GM18498 (cell line): Measurements from ENCODE around the gene HEATR9.
A peak's percentile ranks its signal among the peaks of the same experiment; 100 is the strongest.

Experiments used
- ATAC-seq: cut with Tn5 transposase; IDR thresholded peaks from one replicate; pipeline ENCODE4 v1.9.1; 2021; ENCODE audit warnings: mild to moderate bottlenecking, moderate library complexity; ENCODE audit not compliant: unreplicated experiment

Gene HEATR9

GRCh38 chr17:35811759-35812158 lies 56.9 kb downstream of the HEATR9 start:
- ATAC-seq = no peak

GRCh38 chr17:35809855-35810461 lies 58.7 kb downstream of the HEATR9 start:
- no peak for ATAC-seq

GRCh38 chr17:35808962-35809854 lies 59.5 kb downstream of the HEATR9 start, which contains the start of gene TAF15:
Gene TAF15 (plus strand): TSS chr17:35809484. CDS start chr17:35809570, 86 bp downstream.
- peak; percentile 94 for ATAC-seq

- ATAC-seq = no peak
Observed at GRCh38 chr17:35808240-35808961, 60.3 kb downstream of the HEATR9 start.

- ATAC-seq = no peak
Observed at GRCh38 chr17:35807371-35808144, 61.1 kb downstream of the HEATR9 start.
